ENCODE results near the gene PARVG.
"Not testable (repeated sequence)": the region's sequence is repeated elsewhere in the genome, so short reads cannot be mapped to it uniquely, and the experiment has no call there.

PARVG gene

DNA sequence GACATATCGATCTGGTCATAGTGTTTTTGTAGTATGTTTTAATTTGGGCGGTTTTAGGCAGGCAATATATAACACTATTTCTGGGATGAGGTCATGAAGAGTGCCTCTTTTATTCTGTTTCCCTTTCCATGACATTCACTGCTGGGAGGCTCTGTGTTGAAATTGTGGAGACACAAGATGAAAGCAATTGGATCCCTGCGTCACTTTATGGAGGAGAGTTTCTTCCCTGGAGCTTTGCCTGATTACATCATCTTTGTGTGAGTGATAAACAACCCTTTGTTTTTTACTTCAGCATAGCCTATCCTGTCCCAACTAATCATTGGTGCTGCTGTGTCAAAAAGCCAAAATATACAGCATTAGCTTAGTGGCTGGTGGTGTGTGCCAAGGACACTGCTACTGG is 48.6 kb downstream of the PARVG start:
- no peak for TF ChIP-seq ZNF274 (IDR thresholded peaks at IDR 0.05; ENCODE audit: low read depth, low read length)
- H3K4me3 ChIP-seq (ENCODE audit: low read length) = no peak overlapping the region

DNA sequence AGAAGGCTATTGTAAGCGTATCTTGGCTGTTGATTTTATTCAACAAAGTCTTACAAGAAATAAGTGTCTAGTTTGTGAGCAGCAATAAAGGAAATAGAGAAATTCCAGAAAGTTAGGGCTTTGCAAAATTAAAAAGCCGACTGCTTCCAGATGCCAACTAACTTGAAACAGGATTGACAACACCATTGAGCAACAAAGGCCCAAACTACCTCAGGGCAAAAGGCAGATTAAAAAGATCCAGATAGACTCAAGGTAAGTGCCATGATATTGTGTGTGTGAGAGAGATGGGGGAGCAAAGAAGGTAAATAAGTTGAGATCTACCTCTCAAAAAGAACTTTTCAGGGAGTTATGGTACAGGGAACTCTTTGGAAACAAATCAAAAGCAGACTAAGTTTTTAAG is 49.1 kb downstream of the PARVG start:
- no peak for TF ChIP-seq ZNF274 (IDR thresholded peaks at IDR 0.05; ENCODE audit: low read depth, low read length)
- H3K4me3 ChIP-seq (ENCODE audit: low read length) = no peak overlapping the region

GRCh38 chr22:44231233-44231632 is 50.5 kb downstream of the PARVG start:
- H3K4me3 ChIP-seq (ENCODE audit: low read length) = no peak overlapping the region
- TF ChIP-seq ZNF274 (IDR thresholded peaks at IDR 0.05; ENCODE audit: low read depth, low read length) = no peak

DNA sequence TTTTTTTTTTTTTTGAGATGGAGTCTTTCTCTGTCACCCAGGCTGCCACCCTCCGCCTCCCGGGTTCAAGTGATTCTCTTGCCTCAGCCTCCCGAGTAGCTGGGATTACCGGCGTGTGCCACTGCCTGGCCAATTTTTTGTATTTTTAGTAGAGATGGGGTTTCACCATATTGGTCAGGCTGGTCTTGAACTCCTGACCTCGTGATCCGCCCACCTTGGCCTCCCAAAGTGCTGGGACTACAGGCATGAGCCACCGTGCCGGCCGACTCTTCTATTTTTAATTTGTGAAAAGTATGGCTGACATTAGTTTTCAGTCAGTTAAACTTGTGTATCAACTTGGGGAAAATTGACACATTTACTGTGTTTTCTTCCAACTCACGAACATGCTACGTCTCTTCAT is 53.6 kb downstream of the PARVG start:
- not testable (repeated sequence) for H3K4me3 ChIP-seq (ENCODE audit: low read length)

DNA sequence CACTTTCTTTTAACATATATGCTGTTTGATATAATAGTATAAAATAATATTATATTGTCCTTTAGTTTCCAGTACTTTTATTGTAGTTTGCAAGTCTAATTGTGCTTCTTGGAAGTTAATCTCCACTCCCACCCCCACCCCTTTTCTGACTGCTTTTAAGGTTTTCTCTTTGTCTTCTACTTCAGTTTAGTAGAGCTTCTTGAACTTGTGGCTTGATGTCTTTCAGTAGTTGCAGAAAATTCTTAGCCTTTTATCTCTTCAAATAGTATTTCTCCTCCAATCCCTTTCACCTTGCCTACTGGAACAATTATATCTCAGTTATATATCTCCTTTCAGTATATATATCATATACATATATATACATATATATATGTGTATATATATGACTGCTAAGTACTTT is 56.6 kb downstream of the PARVG start:
- no peak overlapping the region for H3K4me3 ChIP-seq (ENCODE audit: low read length)
- TF ChIP-seq ZNF274 (IDR thresholded peaks at IDR 0.05; ENCODE audit: low read depth, low read length) = no peak

GRCh38 chr22:44241121-44241520 is 60.4 kb downstream of the PARVG start:
- H3K4me3 ChIP-seq (ENCODE audit: low read length) = not testable (repeated sequence)

DNA sequence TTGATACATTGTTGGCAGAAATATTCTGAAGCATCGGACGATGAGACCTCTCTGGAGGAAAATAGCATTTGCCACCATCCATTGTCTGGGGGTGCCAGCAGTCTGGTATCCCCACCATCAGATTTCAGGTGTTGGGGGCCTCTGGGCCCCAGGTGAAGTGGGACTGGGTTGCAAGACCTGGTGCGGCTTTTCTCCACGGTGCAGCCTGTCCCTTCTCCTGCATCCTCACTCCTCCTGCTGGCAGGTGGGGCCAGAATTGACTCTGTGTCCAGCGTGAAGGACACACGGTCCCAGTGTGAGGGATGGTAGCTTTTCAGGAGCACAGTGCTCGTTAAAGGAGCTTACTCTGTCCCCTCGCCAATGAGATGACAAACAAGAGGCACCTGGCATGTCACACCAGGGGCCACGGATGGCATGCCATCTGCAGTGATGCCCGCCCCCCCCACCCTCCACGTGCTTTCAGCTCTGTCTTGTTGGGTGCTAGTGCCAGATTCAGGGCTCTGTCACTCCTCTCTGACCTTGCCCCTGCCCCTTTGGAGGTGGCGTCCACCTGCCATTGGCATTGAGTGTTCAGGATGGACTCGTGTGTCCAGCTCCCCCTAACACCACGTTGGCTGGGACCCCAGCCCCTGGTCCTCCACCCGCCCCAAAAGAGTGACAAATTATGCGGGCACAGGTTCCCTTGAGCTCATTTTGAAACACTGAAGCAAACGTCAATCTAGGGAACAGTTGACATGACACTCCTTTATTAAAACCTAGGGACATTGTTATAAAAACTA is 62.4 kb downstream of the PARVG start:
- H3K4me3 ChIP-seq (ENCODE audit: low read length) = no peak overlapping the region
- no peak for TF ChIP-seq ZNF274 (IDR thresholded peaks at IDR 0.05; ENCODE audit: low read depth, low read length)

- no peak for TF ChIP-seq ZNF274 (IDR thresholded peaks at IDR 0.05; ENCODE audit: low read depth, low read length)
These were observed 63.0 kb downstream of the PARVG start for GRCh38 chr22:44243761-44244160.

DNA sequence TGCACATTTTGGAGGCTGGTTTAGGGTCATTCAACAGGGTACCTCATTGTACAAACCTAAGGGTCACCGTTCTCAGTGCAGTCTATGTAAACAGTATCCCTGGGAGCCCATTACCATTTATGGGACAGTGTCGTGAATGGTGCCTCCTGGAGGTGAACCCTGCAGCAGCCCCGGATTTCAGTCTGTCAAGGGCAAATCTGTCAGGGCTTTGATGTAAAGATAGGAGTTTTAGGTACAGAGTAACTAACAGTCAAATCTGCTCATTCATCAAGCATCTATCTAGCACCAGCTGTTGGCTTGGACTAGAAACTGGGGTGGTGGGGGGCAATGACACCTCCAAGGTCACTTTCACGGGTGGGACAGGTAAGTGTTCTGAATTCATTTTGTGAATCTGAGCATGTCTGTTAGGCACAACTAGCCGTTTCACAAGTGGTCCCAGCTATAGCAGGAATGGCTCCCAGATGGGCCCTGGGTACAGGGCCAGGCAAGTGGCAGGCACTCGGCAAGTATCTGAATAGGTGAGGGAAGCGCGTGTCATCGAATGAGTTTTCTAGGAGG is 63.6 kb downstream of the PARVG start:
- TF ChIP-seq ZNF274 (IDR thresholded peaks at IDR 0.05; ENCODE audit: low read depth, low read length) = no peak
- no peak overlapping the region for H3K4me3 ChIP-seq (ENCODE audit: low read length)

More at GRCh38 chr22:44243761-44244160, 63.0 kb downstream of the PARVG start:
- no peak overlapping the region for H3K4me3 ChIP-seq (ENCODE audit: low read length)

- TF ChIP-seq ZNF274 (IDR thresholded peaks at IDR 0.05; ENCODE audit: low read depth, low read length) = no peak
- H3K4me3 ChIP-seq (ENCODE audit: low read length) = no peak overlapping the region
These were observed 64.7 kb downstream of the PARVG start for GRCh38 chr22:44245438-44245837.

DNA sequence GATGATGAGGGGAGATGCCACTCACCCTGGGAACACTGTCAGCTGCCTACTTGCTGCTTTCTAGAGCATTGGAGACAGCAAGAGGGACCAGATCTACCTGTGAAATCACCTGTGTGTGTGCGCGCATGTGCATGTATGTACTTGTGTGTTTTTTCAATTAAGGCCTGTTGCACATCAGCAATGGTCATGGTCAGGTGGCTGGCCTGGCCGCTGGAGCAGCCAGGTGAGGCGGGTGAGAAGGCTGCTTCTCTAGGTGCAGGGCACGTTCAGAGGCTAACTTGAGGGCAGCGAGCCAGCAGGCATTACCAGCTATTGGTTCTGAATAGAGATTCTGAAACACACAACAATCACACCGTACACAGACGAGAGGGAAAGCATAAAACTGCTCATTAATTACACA is 65.1 kb downstream of the PARVG start:
- H3K4me3 ChIP-seq (ENCODE audit: low read length) = no peak overlapping the region
- no peak for TF ChIP-seq ZNF274 (IDR thresholded peaks at IDR 0.05; ENCODE audit: low read depth, low read length)

DNA sequence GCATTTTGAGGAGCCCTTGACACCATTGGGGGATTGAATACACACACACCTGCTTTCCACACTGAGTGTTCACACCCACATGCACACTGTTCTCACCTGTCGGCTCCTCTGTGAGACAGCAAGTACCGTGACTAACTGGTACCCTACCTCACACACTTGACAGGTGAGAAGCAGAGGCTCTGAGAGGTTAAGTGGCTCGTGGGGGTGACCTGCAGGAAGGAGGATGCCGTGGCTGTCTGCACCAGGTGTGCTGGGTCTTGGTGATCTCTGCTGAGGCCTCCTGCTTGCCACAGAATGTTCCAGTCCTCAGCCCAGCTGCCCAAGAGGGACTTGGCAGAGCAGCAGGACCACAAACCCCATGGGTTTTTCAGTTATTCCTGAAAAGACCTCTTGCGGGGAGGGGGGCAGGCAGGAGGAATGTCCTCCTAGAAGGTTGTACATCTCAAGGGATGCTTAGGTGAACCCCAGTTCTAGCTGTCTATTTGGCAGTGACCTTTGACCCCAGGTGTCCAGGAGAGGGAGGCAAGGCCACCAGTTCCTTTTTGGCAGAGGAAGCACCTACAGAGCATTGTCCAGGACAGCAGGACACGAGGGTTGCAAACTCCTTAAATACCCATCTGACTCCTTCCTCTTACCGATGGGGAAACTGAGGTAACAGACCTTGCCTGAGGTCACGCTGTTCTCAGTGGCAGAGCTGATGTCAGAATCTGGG is 66.0 kb downstream of the PARVG start:
- no peak overlapping the region for H3K4me3 ChIP-seq (ENCODE audit: low read length)
- TF ChIP-seq ZNF274 (IDR thresholded peaks at IDR 0.05; ENCODE audit: low read depth, low read length) = no peak

DNA sequence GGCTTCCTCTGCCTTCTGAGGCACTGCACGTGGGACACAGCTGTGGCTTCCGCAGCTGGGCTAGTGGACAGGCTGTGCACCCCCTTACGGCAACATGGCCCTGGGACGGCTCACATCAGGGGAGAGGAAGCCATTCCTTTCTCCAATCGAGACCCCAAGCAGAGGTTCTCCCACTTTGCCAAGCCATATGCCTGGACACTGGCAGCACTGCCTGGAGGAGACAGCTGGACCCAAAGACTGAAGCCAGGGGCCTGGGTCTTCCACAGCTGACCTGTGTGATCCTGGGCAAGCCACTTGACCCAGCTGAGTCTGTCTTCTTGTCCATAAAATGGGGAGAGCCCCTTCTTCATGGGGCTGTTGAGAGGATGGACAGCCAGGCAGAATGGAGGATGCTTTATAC is 66.6 kb downstream of the PARVG start:
- H3K4me3 ChIP-seq (ENCODE audit: low read length) = no peak overlapping the region
- no peak for TF ChIP-seq ZNF274 (IDR thresholded peaks at IDR 0.05; ENCODE audit: low read depth, low read length)

- TF ChIP-seq ZNF274 (IDR thresholded peaks at IDR 0.05; ENCODE audit: low read depth, low read length) = no peak
- H3K4me3 ChIP-seq (ENCODE audit: low read length) = no peak overlapping the region
These were observed 67.5 kb downstream of the PARVG start for GRCh38 chr22:44247923-44248892.
